ENCODE measurements around the gene ARHGAP31. TPM values are rescaled to one million over a fixed set of nuclear protein-coding genes. Genes with fewer than 3 reads are reported as not detected.

The ARHGAP31 gene, protein sequence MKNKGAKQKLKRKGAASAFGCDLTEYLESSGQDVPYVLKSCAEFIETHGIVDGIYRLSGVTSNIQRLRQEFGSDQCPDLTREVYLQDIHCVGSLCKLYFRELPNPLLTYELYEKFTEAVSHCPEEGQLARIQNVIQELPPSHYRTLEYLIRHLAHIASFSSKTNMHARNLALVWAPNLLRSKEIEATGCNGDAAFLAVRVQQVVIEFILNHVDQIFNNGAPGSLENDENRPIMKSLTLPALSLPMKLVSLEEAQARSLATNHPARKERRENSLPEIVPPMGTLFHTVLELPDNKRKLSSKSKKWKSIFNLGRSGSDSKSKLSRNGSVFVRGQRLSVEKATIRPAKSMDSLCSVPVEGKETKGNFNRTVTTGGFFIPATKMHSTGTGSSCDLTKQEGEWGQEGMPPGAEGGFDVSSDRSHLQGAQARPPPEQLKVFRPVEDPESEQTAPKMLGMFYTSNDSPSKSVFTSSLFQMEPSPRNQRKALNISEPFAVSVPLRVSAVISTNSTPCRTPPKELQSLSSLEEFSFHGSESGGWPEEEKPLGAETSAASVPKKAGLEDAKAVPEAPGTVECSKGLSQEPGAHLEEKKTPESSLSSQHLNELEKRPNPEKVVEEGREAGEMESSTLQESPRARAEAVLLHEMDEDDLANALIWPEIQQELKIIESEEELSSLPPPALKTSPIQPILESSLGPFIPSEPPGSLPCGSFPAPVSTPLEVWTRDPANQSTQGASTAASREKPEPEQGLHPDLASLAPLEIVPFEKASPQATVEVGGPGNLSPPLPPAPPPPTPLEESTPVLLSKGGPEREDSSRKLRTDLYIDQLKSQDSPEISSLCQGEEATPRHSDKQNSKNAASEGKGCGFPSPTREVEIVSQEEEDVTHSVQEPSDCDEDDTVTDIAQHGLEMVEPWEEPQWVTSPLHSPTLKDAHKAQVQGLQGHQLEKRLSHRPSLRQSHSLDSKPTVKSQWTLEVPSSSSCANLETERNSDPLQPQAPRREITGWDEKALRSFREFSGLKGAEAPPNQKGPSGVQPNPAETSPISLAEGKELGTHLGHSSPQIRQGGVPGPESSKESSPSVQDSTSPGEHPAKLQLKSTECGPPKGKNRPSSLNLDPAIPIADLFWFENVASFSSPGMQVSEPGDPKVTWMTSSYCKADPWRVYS (N-terminal part only)
- 6.7 and 9.1 TPM in 2 replicates for total RNA-seq

DNA sequence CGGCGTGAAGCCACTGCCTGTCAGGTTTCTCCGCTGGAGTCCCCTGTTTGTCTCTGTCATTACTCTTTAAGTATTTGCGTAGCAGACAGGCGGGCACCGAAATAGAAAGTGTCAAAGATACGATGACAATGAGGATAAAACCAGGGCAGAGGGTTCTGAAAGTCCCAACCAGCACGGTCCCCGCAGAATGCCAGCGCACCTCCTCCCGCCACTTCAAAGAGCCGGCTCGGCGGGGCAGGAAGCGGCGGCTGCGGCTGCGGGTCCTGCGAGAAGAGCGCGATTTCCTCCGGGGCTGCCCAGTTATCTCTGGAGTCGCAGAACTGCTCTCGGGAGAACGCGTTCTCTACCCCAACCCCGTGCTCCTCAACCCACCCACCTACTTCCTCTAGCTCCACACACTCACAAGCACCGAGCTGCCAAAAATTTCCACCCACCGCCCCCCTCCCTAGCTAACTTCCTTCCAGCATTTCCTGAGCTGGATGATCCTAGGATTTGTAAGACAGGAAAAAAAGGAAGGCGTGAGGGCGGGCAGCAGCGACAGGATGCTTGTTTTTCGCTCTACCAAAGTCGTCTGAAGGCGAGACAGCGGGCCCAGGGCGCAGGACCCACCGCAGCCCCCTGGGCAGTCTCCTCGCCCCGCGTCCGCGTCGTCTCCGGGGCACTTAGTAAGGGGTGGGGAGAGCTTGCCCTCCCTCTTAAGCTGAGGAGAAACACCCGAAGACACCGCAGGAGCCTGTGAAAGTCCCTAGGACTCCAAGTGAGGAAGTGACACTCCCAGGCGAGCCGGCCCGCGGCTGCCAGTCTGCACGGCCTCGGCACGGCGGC, at the start of gene ARHGAP31:
TSS of gene ARHGAP31 (plus strand) at position 513 of the 825 bp plus-strand sequence. CDS start 522 bp downstream, outside the sequence.

GRCh38 chr3:119463171-119464169, 169.3 kb downstream of the ARHGAP31 start, which contains the start of gene TMEM39A:
Gene TMEM39A (minus strand): TSS chr3:119463615. CDS start chr3:119462074, 1,541 bp downstream.

Other genes with a start within 250 kb of the ARHGAP31 start
- gene TEX55, start 148.2 kb upstream of the ARHGAP31 start, total RNA-seq: not detected in 2 replicates
- gene UPK1B, start 120.8 kb upstream of the ARHGAP31 start, total RNA-seq: 0.06 and 0.40 TPM in 2 replicates
- 32.6 and 56.8 TPM in 2 replicates for gene B4GALT4, start 53.5 kb upstream of the ARHGAP31 start, total RNA-seq
- gene TMEM39A, start 169.2 kb downstream of the ARHGAP31 start, total RNA-seq: 47.7 and 50.1 TPM in 2 replicates
- 21.1 and 21.8 TPM in 2 replicates for gene POGLUT1, start 174.6 kb downstream of the ARHGAP31 start, total RNA-seq
- 49.1 and 53.8 TPM in 2 replicates for gene TIMMDC1, start 204.2 kb downstream of the ARHGAP31 start, total RNA-seq

Measured in aortic smooth muscle cell (primary cell).